CD14-positive monocyte (primary cell): Measurements from ENCODE around the gene KBTBD6. TPM values are rescaled to one million over a fixed set of nuclear protein-coding genes. Genes with fewer than 3 reads are reported as not detected.

Experiments
- DNase-seq, 3 donors: peaks; one replicate each; pipeline ENCODE4 v3.0.0-alpha.2; 2011 to 2022
- H2AFZ ChIP-seq: 2 replicates; pipeline ENCODE4 v1.6.0; 2012; ENCODE audit warnings: mild to moderate bottlenecking, low read depth, low read length, inconsistent platforms; ENCODE audit not compliant: insufficient read depth, poor library complexity, severe bottlenecking
- H3K27ac ChIP-seq, 2 donors: 1 replicate in 1 of 2; 2 replicates in 1 of 2; pipeline ENCODE4 v1.5.1; 2012 to 2013; ENCODE audit warnings: low read length in 2 of 2, control low read depth in 1 of 2, inconsistent platforms in 1 of 2, low read depth in 1 of 2, mild to moderate bottlenecking in 1 of 2
- H3K27me3 ChIP-seq, 2 donors: one replicate each; pipeline versions ENCODE4 v1.6.0 to v1.6.1; 2011 to 2013; ENCODE audit warnings: low read length in 2 of 2; ENCODE audit not compliant: control insufficient read depth in 2 of 2, insufficient read depth in 2 of 2
- H3K36me3 ChIP-seq, 2 donors: replicated peaks in 1 of 2; 1 replicate in 1 of 2; 2 replicates in 1 of 2; pipeline versions ENCODE4 v1.5.1 to v1.6.1; 2012 to 2013; ENCODE audit warnings: low read length in 2 of 2, control low read depth in 1 of 2, inconsistent platforms in 1 of 2, mild to moderate bottlenecking in 1 of 2; ENCODE audit not compliant: insufficient read depth in 2 of 2, control insufficient read depth in 1 of 2
- H3K4me1 ChIP-seq, 2 donors: 1 replicate in 1 of 2; 2 replicates in 1 of 2; pipeline versions ENCODE4 v1.5.1 to v1.6.1; 2012 to 2013; ENCODE audit warnings: low read length in 2 of 2, control low read depth in 1 of 2, inconsistent platforms in 1 of 2, mild to moderate bottlenecking in 1 of 2, moderate library complexity in 1 of 2; ENCODE audit not compliant: insufficient read depth in 2 of 2, control insufficient read depth in 1 of 2
- H3K4me2 ChIP-seq: replicated peaks from 2 replicates; pipeline ENCODE3; 2012; ENCODE audit warnings: low read length, moderate library complexity, mild to moderate bottlenecking; ENCODE audit not compliant: poor library complexity, severe bottlenecking; ENCODE audit errors: extremely low read depth
- H3K4me3 ChIP-seq, 3 experiments: fragments of 200-600 bp in 1 of 3; sonication (generic) in 1 of 3; replicated peaks in 1 of 3; 1 replicate in 2 of 3; 2 replicates in 1 of 3; pipeline ENCODE4 v1.5.1; 2011 to 2013; ENCODE audit warnings: low read length in 3 of 3, mild to moderate bottlenecking in 3 of 3, control low read depth in 2 of 3, low read depth in 2 of 3, inconsistent platforms in 1 of 3, moderate library complexity in 1 of 3
- H3K79me2 ChIP-seq: 2 replicates; pipeline ENCODE4 v1.6.0; 2012; ENCODE audit warnings: mild to moderate bottlenecking, control low read depth, inconsistent platforms, low read length, moderate library complexity; ENCODE audit not compliant: insufficient read depth
- H3K9ac ChIP-seq: 2 replicates; pipeline ENCODE4 v1.6.0; 2017; ENCODE audit warnings: low read length, mild to moderate bottlenecking; ENCODE audit not compliant: insufficient read depth, poor library complexity, severe bottlenecking
- H3K9me3 ChIP-seq, 2 donors: replicated peaks in 1 of 2; 1 replicate in 1 of 2; 2 replicates in 1 of 2; pipeline versions ENCODE4 v1.5.1 to v1.6.1; 2012 to 2013; ENCODE audit warnings: low read length in 2 of 2, control low read depth in 1 of 2; ENCODE audit not compliant: control insufficient read depth in 1 of 2, insufficient read depth in 1 of 2
- H4K20me1 ChIP-seq: 2 replicates; pipeline ENCODE4 v1.6.0; 2012; ENCODE audit warnings: mild to moderate bottlenecking, low read length, control low read depth, moderate library complexity; ENCODE audit not compliant: insufficient read depth
- H3K27ac Mint-ChIP-seq, 7 donors: one replicate each; pipeline ENCODE4 v1.8.0; 2020; ENCODE audit warnings: mild to moderate bottlenecking in 7 of 7, mixed read lengths in 7 of 7, moderate library complexity in 6 of 7, inconsistent platforms in 2 of 7
- H3K27me3 Mint-ChIP-seq, 3 donors: one replicate each; pipeline ENCODE4 v1.8.0; 2021 to 2022; ENCODE audit warnings: low read depth in 3 of 3, mild to moderate bottlenecking in 3 of 3, mixed read lengths in 3 of 3, moderate library complexity in 3 of 3, inconsistent platforms in 1 of 3
- H3K36me3 Mint-ChIP-seq, 2 donors: one replicate each; pipeline ENCODE4 v1.8.0; 2020; ENCODE audit warnings: mixed read lengths in 2 of 2, inconsistent platforms in 1 of 2, mild to moderate bottlenecking in 1 of 2
- H3K4me1 Mint-ChIP-seq: one replicate; pipeline ENCODE4 v1.8.0; 2020; ENCODE audit warnings: mild to moderate bottlenecking, mixed read lengths
- H3K4me3 Mint-ChIP-seq, 2 donors: one replicate each; pipeline ENCODE4 v1.8.0; 2020; ENCODE audit warnings: mild to moderate bottlenecking in 2 of 2, mixed read lengths in 2 of 2, moderate library complexity in 1 of 2
- H3K9me3 Mint-ChIP-seq, 7 donors: one replicate each; pipeline ENCODE4 v1.8.0; 2020 to 2022; ENCODE audit warnings: mixed read lengths in 7 of 7, mild to moderate bottlenecking in 6 of 7, moderate library complexity in 6 of 7, inconsistent platforms in 2 of 7
- CTCF ChIP-seq: fragments of 200-600 bp; IDR thresholded peaks from one replicate; pipeline ENCODE4 v1.8.0; 2022; ENCODE audit warnings: antibody characterized with exemption, mild to moderate bottlenecking
- WGBS: methylation state at CpG from one replicate; pipeline ENCODE4 v1.1.5; 2013; ENCODE audit warnings: missing lambda C conversion rate; ENCODE audit not compliant: insufficient coverage; 5-methylcytosine and 5-hydroxymethylcytosine counted together
- intact Hi-C, 2 donors: fragments of 100-400 bp; cut with micrococcal nuclease; formaldehyde crosslinking; loops; one replicate each; pipeline versions ENCODE4 v1.15.0 to v1.15.1; 2023
- polyA plus RNA-seq, 3 donors: library from polyadenylated mRNA; depleted of rRNA in 1 of 3; unstranded in 2 of 3; stranded (reverse) in 1 of 3; fragments of 300-500 nt in 2 of 3; fragments of >200 nt in 1 of 3; fragmentation: Illumina TruSeq in 2 of 3; gene quantifications; 1 replicate in 2 of 3; 2 replicates in 1 of 3; pipeline ENCODE4 v1.2.3, GENCODE V29; 2012 to 2021

KBTBD6 gene
- polyA plus RNA-seq, 3 donors, result 0.37 to 1.2 (median 0.54) TPM

- H3K9me3 Mint-ChIP-seq, result peaks cover 0 to 7% (median 5%) of the 10 kb centered on the region in 7 donors
- no peaks in the 10 kb centered on the region for H3K27me3 ChIP-seq
- no peak overlapping the region for H2AFZ ChIP-seq
- H3K27ac ChIP-seq, result no peak overlapping the region
- no peak for DNase-seq
- peaks cover under 1% of the 10 kb centered on the region for H3K79me2 ChIP-seq
- peaks cover 6 to 8% of the 10 kb centered on the region in 2 donors for H3K4me1 ChIP-seq
- intact Hi-C loops, result no loop called here
- H3K36me3 ChIP-seq, result no peaks in the 10 kb centered on the region
- TF ChIP-seq CTCF, result no peak
- no peaks in the 10 kb centered on the region for H4K20me1 ChIP-seq
- H3K4me3 ChIP-seq, result no peak overlapping the region
- H3K9me3 ChIP-seq, result no peaks in the 10 kb centered on the region
- no peak overlapping the region for H3K4me2 ChIP-seq
- no peak overlapping the region for H3K9ac ChIP-seq
- 89% methylated on average over 3 of the region's 3 CpGs for WGBS
- H3K36me3 Mint-ChIP-seq, result no peaks in the 10 kb centered on the region
- no peak overlapping the region for H3K27ac Mint-ChIP-seq
- peaks cover 0 to 2% (median 0%) of the 10 kb centered on the region in 3 donors for H3K27me3 Mint-ChIP-seq
- H3K4me1 Mint-ChIP-seq, result peaks cover 10% of the 10 kb centered on the region
- no peak overlapping the region for H3K4me3 Mint-ChIP-seq
These were observed 4.6 kb upstream of the KBTBD6 start for GRCh38 chr13:41137241-41137640.

GRCh38 chr13:41136396-41137031 lies 3.9 kb upstream of the KBTBD6 start:
- H2AFZ ChIP-seq, result no peak overlapping the region
- no peak overlapping the region for H3K27ac ChIP-seq
- intact Hi-C loops, result no loop called here
- H3K9me3 ChIP-seq, result no peaks in the 10 kb centered on the region
- Mint-ChIP-seq H3K36me3 (no peaks in the 10 kb centered on the region), H3K27me3 (peaks cover 0 to 2% (median 0%) of the 10 kb centered on the region in 3 donors), H3K27ac (no peak overlapping the region), H3K4me1 (peaks cover 16% of the 10 kb centered on the region), H3K4me3 (no peak overlapping the region), H3K9me3 (peaks cover 0 to 7% (median 5%) of the 10 kb centered on the region in 7 donors)
- peaks cover 8% of the 10 kb centered on the region for H3K79me2 ChIP-seq
- WGBS, result 98% methylated on average over 4 of the region's 9 CpGs
- H3K4me1 ChIP-seq, result peaks cover 12 to 16% of the 10 kb centered on the region in 2 donors
- no peak overlapping the region for H3K4me3 ChIP-seq
- H3K36me3 ChIP-seq, result no peaks in the 10 kb centered on the region
- no peak for DNase-seq
- no peaks in the 10 kb centered on the region for H4K20me1 ChIP-seq
- H3K27me3 ChIP-seq, result no peaks in the 10 kb centered on the region
- H3K9ac ChIP-seq, result no peak overlapping the region
- H3K4me2 ChIP-seq, result no peak overlapping the region
- TF ChIP-seq CTCF, result no peak
